ENCODE results near the gene HDAC4.

The HDAC4 gene

DNA sequence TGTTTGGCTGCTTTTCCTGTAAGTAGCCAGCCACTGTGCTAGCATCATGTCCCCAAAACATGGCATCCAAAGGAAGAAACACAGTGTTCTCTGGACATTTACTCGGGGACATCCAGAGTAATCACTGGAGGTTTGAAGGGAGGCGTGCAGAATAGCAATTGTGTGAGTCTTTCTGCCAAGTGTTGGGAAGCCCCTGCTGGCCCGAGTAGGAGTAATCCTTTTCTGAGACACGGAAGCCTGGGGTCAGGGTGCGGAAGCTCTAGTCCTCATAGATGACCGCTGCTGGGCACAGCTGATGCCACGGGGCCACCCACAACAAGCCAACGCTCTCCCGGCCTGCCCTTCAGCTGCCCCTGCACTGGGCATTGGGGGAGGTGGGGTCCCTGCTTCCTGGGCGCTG is 24.8 kb upstream of the HDAC4 start:
- ATAC-seq (no peak), DNase-seq (no peak)

DNA sequence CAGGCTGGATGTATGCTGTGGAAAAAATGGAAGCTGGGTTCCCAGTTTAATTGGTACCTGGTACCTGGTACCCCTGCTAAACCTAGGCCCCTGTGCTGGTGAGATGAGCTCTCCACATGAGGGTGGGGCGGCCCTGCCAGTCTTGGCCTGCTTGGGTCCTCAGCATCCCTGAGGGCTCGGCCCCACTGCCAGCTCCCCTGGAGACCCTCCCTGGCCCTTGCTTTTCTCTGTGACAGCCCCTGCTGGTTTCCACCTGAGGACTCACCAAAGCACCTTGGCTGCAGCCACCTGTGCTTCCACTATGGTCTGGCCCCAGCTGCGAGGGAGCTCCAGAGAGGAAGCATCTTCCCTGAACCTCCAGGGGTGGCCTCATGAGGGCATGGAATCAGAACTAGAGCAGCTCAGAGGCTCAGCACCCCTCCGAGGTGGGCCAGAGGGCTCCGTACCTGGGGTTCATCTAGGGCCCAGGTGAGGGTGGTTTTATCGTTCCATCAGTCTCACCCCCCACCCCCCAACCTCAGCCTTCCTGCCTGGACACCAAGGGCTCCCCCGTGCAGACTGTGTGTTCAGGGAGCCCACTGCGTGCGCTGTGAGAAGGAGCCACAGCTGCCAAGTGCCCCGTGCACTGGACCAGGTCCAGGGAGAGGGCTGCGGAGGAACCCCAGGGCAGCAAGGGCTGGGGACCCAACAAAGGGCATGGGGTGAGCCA is 23.7 kb upstream of the HDAC4 start:
- ATAC-seq: no peak
- no peak for DNase-seq

DNA sequence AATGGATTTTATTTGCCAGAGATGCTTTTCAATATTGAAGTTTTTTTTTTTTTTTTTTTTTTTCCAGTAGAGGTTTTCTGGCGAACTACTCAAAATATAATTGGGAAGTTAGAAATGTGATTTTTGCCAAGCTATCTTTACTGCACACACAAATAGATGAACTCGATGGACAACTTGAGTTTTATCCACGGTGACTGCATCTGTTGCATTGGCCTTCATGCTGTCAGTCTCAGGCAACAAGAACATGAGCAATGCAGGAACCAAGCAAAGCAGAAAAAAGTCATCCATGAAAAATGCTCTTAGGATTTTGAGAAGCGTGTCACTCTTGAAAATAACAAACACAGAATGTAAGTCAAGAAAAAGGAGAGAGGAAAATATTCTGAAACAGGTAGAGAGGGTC is 22.7 kb upstream of the HDAC4 start:
- DNase-seq: no peak
- no peak for ATAC-seq

DNA sequence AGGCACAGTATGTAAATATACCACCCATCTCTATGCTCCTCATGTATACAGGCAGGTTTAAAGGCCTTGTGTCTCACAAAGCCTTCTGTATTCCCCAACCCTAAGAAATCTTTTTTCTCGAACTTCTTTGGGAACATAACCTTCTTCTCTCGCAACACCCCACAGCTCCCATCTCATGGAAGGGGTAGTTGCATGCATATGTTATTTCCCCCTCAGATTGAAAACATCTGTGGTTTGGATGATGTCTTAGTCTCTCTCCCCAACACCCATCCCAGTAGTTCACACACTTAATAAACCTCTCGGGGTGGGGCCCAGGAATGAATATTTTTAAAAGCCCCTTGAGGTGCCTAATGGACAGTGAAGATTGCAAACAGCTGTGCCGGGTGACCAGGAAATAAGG is 21.0 kb upstream of the HDAC4 start:
- ATAC-seq: no peak

DNA sequence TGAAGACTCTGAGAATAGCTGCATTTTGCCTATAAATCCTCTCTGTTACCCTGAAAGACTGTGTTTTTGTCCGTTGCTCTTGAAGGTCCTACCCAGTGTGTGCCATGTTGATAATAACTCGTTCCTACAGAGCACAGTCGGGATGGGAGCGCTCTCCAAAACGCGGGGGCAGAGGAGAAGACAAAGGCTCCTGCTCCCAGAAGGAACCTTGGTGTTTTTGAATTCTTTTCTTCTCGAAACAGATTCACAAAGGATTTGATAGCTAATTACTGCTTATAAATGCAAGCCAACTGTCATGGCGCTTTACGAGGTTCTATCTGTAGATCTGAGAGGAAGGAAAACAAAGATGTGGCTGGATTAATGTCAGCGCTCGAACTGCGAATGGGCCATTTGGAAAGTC is 19.3 kb upstream of the HDAC4 start:
- ATAC-seq: no peak
- no peak for DNase-seq

More for the DNA sequence above, 21.0 kb upstream of the HDAC4 start:
- no peak for DNase-seq

DNA sequence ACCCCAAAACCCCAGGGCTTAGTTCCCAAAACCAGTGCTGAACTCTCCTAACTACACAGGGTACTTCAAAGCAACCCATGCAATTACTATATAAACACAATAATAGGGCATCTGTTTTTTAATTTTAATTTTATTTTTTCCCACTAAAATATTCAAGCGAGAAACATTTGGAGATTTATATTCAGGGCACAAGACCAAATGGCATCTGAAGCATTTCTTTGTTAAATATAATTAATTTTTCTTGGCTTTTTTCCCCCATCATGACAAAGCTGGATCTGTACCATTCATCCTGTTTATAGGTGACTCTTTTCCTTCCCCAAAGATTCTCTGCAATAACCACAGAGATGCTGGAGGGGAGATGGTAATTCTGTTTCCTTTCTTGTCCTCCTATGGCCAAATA is 18.1 kb upstream of the HDAC4 start:
- DNase-seq (no peak), ATAC-seq (no peak)

DNA sequence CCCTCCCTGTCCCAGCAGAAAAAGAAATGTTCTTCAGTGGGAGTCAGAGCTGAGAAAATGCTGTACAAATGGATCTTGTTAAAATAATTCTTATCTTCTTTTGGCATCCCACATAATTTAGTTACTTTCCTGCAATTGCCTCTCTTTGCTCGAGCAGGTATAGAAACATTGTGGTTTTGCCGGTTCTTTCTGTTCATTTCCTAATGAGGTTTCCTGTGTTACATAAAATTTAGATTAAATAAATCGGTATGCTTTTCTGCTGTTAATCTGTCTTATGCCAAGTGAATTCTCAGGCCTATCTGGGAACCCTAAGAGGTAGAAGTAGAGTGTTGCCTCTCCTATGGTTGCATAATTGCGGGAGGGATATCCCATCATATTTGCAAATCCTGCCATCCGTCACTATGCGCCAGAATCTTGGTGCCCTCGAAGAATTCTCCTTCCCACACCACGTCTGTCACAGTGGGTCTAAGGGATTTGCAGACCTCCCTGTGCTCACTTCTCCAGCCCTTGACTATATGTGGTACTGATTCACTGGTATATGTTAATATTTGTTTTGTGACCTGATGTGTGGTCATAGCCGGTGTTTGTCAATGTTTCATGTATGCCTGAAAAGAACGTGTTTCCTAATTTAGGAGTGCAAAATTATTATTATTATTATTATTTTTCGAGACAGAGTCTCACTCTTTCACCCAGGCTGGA is 12.2 kb upstream of the HDAC4 start:
- ATAC-seq (no peak), DNase-seq (no peak)

DNA sequence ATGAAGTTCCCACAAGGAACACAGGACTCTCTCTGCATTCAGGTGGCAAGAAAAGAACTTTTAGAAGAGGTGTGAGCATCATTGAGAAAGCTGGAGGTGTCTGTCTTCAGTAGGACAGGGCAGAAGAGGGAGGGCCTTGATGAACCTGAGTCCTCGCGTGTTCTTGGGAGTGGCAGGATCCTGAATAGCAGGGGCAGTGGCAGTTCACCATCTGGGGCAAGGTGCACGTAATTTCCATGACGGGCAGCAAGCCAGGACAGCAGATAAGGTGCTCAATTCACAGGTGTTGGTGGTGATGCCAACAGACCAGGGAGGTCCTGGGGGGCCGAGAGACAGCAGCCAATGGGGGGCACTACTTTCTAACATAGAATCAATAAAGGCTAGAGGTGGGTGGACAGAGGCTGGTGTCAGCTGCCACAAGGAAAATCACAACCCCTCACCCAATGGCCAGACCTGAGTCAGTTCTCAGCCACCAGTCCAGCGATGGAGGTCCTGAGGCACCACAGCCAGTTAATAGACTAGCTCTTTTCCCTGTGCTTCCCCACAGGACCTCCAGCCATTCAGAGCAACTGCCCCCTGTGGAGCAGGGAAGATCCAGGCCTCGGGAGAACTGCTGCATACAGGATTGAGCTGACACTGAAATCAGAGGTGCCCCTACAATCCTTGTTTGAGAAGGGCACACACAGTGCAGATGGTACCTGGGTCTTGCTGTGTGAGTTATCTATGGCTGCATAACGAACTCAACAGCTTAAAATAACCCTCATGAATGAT is 10.9 kb upstream of the HDAC4 start:
- no peak for ATAC-seq
- no peak for DNase-seq

DNA sequence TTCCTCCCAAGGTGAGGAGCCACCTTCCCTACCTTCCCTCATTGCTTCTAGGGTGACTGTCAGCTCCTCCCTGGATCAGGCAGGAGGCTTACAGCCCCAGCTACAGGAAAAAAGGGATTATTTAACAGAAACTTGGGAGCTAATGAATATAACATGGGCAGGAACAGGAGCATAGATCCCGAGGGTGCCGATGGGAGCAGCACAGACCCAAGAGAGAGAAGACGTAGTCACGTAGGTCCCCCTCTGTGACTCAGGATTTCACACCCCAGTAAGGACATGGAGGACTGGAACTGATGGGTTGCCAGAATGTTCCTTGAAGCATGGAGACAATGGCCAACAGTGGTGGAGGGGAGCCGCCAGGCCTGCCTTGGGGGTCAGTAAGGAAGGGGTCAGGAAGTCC is 10.3 kb upstream of the HDAC4 start:
- DNase-seq: no peak
- no peak for ATAC-seq

DNA sequence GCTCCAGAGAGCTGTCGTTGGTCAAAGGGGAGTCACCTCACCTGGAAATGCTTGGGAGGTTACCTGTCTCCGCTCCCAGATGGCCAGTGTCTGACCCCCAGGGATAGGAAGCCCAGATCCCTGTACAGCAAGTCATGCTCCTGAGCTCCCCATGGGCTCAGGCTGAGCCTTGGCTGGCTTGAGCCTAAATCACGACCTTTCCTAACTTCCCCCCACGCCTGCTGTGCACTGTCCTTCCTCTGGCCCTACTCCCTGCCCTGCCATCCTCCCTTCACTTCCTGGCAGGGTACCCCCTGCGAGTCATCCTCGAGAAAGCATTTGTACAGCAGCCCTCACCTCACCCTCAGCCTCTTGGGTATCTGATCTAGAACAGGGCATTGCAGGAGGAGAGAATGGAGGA is 9.2 kb upstream of the HDAC4 start:
- ATAC-seq: no peak

DNA sequence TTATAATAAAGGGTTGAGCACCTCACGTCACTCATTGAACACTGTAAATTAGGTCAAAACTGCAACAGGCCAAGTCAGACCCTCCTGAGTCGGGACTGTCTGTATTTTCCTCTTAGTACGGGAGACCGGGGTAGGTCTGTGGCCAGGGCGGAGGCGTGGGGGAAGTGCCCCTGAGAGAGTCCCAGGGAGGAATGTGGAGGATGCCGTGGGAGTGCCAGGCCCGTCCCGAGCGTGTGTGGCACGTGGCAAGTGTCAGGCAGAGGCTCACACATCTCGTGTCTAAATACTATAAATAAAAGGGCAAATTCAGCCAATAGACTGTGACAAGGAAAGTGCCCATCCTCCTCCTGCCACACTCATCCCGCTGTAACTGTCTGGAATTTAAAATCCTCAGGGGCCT is 6.3 kb upstream of the HDAC4 start:
- DNase-seq (no peak), ATAC-seq (no peak)

More for the DNA sequence above, 9.2 kb upstream of the HDAC4 start:
- no peak for DNase-seq

DNA sequence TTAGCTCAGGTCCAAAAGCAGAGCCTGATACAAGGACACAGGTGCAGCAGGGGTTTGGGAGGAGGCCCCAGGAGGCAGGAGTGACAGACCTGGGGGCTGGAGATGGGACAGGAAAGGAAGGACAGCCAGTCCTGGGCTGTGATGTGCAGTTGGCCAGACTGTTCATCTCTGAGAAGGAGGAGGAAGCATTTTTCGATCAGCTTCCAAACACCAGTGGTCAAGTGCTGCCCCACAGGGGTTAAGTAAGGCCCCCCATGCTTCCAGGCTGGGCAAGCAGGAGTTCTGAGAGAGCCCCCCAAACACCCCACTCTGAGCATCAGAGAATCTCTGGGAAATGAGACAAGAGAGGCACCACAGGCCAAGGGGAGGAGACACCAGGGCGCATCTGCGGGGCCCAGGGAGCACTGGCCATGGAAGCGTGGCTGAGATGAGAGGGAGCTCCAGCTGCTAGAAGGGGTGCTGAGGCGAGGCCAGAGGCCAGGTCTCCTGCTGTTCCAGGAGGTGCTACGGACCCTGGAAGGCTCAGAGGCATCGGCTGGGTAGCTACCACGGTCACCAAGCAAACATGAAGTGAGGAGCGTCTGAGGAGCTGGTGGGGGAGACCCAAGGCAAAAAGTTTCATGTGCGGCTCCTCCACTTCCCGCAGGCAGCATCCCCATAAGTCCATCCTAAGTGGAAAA is 5.6 kb upstream of the HDAC4 start:
- DNase-seq (no peak), ATAC-seq (no peak)

DNA sequence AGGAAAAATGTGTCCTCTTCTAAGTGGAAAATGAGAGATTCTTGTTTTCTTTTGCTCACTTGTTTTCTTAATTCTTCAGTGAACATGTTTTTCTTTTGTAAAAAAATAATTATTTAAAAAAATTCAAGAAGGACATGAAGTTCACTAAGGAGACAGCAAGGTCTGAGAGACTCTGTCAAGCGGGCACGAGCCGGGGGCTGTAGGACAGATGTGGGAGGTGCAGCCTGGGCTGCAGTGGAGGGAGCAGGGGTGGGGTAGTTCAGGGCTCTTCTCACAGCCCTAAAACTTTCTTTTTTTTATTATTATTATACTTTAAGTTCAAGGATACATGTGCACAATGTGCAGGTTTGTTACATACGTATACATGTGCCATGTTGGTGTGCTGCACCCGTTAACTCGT is 4.3 kb upstream of the HDAC4 start:
- ATAC-seq (no peak), DNase-seq (no peak)

DNA sequence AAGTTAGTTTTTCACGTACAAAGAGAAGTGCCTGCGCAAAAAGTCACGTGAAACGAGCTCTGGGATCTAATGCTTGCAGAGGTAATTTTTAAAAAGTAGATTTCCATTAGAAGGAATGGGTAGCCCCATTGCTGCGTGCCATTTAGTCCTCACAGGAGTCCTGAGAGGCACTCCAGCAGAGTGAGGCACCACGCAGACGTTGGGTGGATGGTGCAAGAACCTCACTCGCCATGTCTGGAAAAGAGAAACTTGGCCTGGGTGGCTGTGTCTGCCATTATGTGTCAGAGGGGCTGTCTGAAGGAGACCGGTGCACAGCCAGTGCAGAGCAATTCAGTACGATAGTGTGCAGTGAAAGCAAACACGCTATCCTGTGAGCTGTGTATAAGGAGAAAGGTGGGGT is 1.8 kb upstream of the HDAC4 start:
- DNase-seq (no peak), ATAC-seq (no peak)

DNA sequence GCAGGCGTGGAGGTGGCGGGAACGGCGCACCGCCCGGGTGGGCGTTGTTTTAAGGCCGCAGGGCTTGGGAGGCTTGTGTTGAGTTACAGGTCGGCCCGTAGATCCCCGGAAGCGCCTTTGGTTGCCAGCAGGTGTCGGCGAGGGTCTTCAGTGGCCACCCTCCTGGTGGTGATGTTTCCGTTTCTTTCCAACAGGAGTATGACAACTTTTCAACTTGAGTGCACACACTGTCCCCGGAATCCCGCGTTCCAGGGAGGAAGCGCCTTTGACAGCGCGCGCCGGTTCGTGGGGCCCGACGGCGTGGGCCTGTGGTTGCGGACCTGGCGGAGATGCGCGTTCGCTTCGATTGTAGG is 1.0 kb upstream of the HDAC4 start:
- ATAC-seq (peak; percentile 5), DNase-seq (no peak)

DNA sequence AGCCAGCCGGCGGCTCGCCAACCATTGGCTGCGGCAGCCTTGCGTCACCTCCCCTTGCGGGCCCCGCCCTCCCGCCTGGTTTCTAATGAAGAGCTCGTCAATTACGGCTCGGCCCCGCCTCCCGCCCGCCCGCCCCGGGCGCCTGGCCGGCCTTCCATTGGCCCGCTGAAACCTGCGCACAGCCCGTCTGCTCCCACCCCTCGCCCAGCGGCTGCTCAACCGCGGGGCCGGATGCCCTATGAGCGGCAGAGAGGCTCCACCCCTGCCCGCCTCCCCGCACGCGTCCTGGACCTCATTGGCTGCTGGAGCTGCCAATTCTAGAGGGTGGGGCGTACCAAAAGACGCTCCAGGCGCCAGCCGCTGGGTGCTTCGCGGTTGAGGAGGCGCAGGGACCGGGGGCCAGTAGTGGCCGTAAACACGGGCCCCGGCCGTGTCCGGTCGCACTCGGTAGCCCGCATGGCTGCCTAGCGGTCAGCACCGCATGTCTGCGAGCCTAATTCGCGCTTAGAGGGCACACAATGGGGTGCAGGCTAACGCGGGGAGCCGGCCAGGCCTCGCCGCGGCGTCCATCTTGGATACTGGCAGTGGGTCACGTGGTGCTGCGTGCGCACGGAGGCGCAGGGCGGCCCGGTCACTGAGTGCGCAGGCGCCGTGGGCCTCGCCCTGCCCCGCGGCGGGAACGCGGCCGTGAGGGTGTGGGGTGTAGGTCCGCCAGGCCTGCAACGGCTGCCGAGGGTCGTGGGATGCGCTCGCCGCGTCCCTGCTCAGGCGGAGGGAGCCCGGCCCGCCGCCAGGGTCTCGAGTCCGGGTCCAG is 454 bp upstream of the HDAC4 start:
- ATAC-seq: peak; percentile 95
- peak; percentile 99 for DNase-seq

DNA sequence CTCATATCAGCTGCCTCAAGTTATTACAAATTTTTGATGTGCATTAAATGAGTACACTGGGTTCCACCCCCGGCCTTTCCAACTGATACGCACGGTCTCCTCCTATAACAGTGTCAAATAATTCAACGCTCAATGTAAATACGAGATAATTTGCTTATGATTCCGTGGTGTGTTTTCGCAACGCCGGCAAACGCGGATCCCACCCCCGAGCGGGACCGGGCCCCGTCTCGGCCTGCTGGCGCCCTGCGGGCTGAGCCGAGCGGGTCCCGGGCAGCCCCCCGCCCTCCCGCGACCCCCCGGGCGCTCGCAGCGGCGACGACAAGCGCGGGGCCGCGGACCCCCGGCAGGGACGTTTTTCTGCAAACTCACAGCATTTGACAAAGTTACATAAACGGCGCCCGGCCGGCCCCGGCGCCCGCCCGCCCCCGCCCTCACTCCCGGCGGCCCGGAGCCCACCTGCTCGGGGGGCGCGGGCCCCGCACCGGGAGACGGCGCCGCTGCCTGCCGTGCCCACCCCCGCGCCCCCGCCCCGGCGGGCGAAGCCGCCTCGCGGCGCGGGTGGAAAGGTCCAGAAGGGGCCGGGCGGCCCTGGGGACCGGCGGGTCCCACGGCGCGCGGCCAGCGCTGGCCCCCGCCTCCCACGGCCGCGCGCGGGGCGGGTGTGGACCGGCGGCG is 762 bp downstream of the HDAC4 start:
- peak; percentile 24 for DNase-seq

DNA sequence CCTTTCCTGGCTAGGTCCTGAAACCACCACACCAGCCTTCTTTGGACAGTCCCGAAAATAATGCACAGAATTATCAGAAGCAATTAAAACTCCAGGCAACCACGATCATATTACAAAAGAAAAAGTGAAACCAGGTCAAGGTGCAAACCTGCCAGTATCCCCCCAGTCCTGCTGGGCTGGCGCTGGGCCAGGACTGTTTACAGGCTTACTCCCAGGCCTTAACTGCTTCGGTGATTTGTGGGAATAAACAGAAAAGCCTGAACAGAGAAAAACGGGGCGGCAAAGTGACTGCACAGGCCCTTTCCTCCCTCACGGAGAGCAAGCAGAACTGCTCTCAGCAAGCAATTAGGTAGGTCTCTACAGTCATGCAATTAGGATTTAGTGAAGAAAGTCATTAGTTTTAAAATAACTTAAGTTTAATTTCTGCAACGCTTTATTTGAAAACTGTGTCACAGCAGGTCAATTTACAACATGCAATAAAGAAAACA is 1.3 kb downstream of the HDAC4 start:
- ATAC-seq (no peak), DNase-seq (peak; percentile 44)

More for the DNA sequence above, 762 bp downstream of the HDAC4 start:
- ATAC-seq: no peak

DNA sequence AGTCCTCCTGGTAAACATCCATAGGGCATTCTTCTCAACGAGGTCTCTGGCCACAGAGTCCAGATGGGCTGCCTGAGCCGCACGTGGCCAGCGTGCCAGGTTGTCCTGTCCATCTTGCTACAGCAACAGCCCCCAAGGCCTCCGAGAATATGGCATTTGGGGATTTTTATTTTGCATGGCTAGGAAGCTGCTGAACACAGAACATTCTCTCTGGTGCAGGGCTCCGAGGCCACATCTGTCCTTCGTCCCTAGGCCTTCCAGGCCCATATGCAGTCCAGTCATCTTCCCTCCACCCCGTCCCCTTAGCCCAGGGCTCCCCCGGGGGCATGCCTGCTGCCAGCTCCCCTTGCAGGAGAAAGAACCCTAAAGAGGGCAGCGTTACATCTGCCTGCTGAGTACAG is 2.3 kb downstream of the HDAC4 start:
- ATAC-seq (no peak), DNase-seq (no peak)

DNA sequence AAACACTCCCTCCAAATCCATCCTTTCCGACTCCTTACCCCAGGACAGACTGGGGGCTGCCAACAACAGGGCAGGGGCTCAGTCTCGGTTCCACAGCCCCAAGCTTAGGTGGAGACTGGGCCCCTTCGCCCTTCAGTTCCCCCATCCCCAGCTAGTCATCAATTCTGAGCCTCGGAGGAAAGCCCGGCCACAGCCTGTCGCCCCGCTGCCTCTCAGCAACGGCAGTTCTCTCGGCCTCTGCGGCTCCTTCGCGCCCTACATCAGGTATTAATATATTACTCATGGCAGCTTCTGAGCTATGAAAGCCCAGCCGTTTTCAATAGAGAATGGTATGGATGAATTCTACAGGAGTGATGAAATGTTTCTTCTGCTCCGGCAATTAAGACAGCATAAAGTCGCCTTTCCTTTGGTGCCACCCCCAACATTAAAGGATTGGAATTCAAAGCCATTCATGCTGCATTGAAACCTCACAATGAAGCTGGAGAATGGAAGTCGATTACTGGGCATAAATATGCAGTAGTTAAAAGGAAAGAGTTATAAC is 2.8 kb downstream of the HDAC4 start:
- no peak for DNase-seq
- no peak for ATAC-seq
